Fibroblast of lung (primary cell): Measurements from ENCODE around the gene MLIP.

ENCODE experiments used
- EZH2 ChIP-seq: IDR thresholded peaks from 2 replicates; pipeline ENCODE4 v1.5.1; 2012; ENCODE audit warnings: low read length, control low read depth, mild to moderate bottlenecking; ENCODE audit errors: missing control alignments
- TF ChIP-seq, protein P1 (sequence below), 2 donors: IDR thresholded peaks in 1 of 2; conservative IDR thresholded peaks in 1 of 2; 1 replicate in 1 of 2; 2 replicates in 1 of 2; pipeline ENCODE4 v1.5.1; 2011 to 2012; ENCODE audit warnings: low read length in 2 of 2, control low read depth in 1 of 2, inconsistent platforms in 1 of 2, low read depth in 1 of 2, mild to moderate bottlenecking in 1 of 2

DNA sequence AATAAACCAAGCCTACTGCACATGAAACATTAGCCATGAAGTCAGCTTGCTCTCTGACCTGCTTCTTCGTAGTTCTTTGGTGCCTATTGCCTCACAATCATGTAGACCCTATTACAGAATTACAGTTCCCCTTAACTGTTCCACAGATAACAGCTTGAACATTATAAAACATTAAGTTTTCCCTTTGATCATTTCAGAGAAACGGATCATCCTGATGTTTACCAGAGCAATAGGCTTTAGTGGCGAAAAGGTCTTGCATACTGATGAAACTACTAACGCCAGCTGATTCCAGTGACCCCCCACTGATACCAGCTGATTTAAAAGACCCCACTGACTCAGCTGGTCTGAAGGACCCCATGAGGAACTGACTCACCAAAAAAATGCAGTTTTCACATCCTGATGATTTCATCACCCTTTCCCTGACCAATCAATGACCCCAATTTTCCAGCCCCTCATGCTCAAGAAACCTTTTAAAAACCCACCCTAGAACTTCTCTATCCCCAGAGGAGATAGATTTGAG is 39.4 kb upstream of the MLIP start:
- TF ChIP-seq, protein P1, sequence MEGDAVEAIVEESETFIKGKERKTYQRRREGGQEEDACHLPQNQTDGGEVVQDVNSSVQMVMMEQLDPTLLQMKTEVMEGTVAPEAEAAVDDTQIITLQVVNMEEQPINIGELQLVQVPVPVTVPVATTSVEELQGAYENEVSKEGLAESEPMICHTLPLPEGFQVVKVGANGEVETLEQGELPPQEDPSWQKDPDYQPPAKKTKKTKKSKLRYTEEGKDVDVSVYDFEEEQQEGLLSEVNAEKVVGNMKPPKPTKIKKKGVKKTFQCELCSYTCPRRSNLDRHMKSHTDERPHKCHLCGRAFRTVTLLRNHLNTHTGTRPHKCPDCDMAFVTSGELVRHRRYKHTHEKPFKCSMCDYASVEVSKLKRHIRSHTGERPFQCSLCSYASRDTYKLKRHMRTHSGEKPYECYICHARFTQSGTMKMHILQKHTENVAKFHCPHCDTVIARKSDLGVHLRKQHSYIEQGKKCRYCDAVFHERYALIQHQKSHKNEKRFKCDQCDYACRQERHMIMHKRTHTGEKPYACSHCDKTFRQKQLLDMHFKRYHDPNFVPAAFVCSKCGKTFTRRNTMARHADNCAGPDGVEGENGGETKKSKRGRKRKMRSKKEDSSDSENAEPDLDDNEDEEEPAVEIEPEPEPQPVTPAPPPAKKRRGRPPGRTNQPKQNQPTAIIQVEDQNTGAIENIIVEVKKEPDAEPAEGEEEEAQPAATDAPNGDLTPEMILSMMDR (conservative IDR thresholded peaks at IDR 0.05 in 1 of 2, IDR thresholded peaks at IDR 0.05 in 1 of 2; ENCODE audit: low read depth in 1 of 2, low read length in 2 of 2), result no peak
- no peak for TF ChIP-seq EZH2
